Ishikawa (cell line): ENCODE results near the gene REV1.

Source experiments
- CEBPB ChIP-seq: IDR thresholded peaks from 2 replicates; pipeline ENCODE4 v1.6.1; 2012
- TF ChIP-seq, protein P1 (sequence below): IDR thresholded peaks from 2 replicates; pipeline ENCODE4 v1.6.1; 2012

- TF ChIP-seq, protein P1, sequence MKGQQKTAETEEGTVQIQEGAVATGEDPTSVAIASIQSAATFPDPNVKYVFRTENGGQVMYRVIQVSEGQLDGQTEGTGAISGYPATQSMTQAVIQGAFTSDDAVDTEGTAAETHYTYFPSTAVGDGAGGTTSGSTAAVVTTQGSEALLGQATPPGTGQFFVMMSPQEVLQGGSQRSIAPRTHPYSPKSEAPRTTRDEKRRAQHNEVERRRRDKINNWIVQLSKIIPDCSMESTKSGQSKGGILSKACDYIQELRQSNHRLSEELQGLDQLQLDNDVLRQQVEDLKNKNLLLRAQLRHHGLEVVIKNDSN, result no peak
- no peak for TF ChIP-seq CEBPB
These were observed 41.3 kb downstream of the REV1 start for GRCh38 chr2:99448556-99448955.
